ENCODE data around the gene FCER2.

FCER2 gene

GRCh38 chr19:7701654-7702457, at the start of gene FCER2:
FCER2 (minus strand) TSS chr19:7702131; CDS start chr19:7699760, 2,371 bp downstream.
- H2AFZ ChIP-seq (ENCODE audit: low read depth, low read length), result no peak within 1 kb of the TSS
- H3K9ac ChIP-seq (ENCODE audit: low read depth, low read length), result no peak within 1 kb of the TSS
- ATAC-seq (ENCODE audit: insufficient read depth, low read depth) (no peak), DNase-seq (no peak)
- H3K4me2 ChIP-seq (ENCODE audit: insufficient read depth, low read length), result no peak within 1 kb of the TSS
- H3K27me3 ChIP-seq (ENCODE audit: insufficient read depth, low read length, poor library complexity), result no peaks in the 10 kb centered on the region
- TF ChIP-seq EZH2 (IDR thresholded peaks at IDR 0.05; ENCODE audit: borderline replicate concordance, low read depth, low read length, severe bottlenecking), result no peak
- H3K4me3 ChIP-seq (ENCODE audit: low read depth in 1 of 2, low read length in 2 of 2), result no peak within 1 kb of the TSS
- no peaks in the 10 kb centered on the region for H3K4me1 ChIP-seq (ENCODE audit: insufficient read depth, low read length)
- H3K27ac ChIP-seq (ENCODE audit: low read length), result no peak within 1 kb of the TSS
- no peaks in the 10 kb centered on the region for H3K36me3 ChIP-seq (ENCODE audit: insufficient read depth, low read length)
- H3K79me2 ChIP-seq (ENCODE audit: insufficient read depth, low read length), result no peaks in the 10 kb centered on the region
- H4K20me1 ChIP-seq (ENCODE audit: insufficient read depth, low read length), result no peaks in the 10 kb centered on the region
- H3K9me3 ChIP-seq (ENCODE audit: insufficient read depth, low read length, severe bottlenecking), result no peaks in the 10 kb centered on the region

- no peak overlapping the region for H3K9ac ChIP-seq (ENCODE audit: low read depth, low read length)
- H3K79me2 ChIP-seq (ENCODE audit: insufficient read depth, low read length), result no peaks in the 10 kb centered on the region
- H2AFZ ChIP-seq (ENCODE audit: low read depth, low read length), result no peak overlapping the region
- TF ChIP-seq CTCF (IDR thresholded peaks at IDR 0.05; ENCODE audit: borderline replicate concordance, extremely low read depth, low read length, poor library complexity, severe bottlenecking), result no peak
- TF ChIP-seq EZH2 (IDR thresholded peaks at IDR 0.05; ENCODE audit: borderline replicate concordance, low read depth, low read length, severe bottlenecking), result no peak
- no peak overlapping the region for H3K4me2 ChIP-seq (ENCODE audit: insufficient read depth, low read length)
- H3K9me3 ChIP-seq (ENCODE audit: insufficient read depth, low read length, severe bottlenecking), result peaks cover 4% of the 10 kb centered on the region
- no peak overlapping the region for H3K27ac ChIP-seq (ENCODE audit: low read length)
- H3K27me3 ChIP-seq (ENCODE audit: insufficient read depth, low read length, poor library complexity), result no peaks in the 10 kb centered on the region
- H3K4me1 ChIP-seq (ENCODE audit: insufficient read depth, low read length), result no peaks in the 10 kb centered on the region
- H3K36me3 ChIP-seq (ENCODE audit: insufficient read depth, low read length), result no peaks in the 10 kb centered on the region
- no peaks in the 10 kb centered on the region for H4K20me1 ChIP-seq (ENCODE audit: insufficient read depth, low read length)
- no peak overlapping the region for H3K4me3 ChIP-seq (ENCODE audit: low read depth in 1 of 2, low read length in 2 of 2)
- ATAC-seq (ENCODE audit: insufficient read depth, low read depth), result no peak
- DNase-seq, result no peak
Measured at GRCh38 chr19:7751157-7751783, 49.3 kb upstream of the FCER2 start.

GRCh38 chr19:7748756-7749155, 46.8 kb upstream of the FCER2 start:
- H3K9me3 ChIP-seq (ENCODE audit: insufficient read depth, low read length, severe bottlenecking), result no peaks in the 10 kb centered on the region
- H3K36me3 ChIP-seq (ENCODE audit: insufficient read depth, low read length), result no peaks in the 10 kb centered on the region
- H3K27me3 ChIP-seq (ENCODE audit: insufficient read depth, low read length, poor library complexity), result no peaks in the 10 kb centered on the region
- no peak overlapping the region for H3K4me3 ChIP-seq (ENCODE audit: low read depth in 1 of 2, low read length in 2 of 2)
- H3K9ac ChIP-seq (ENCODE audit: low read depth, low read length), result no peak overlapping the region
- no peak for DNase-seq
- no peaks in the 10 kb centered on the region for H3K79me2 ChIP-seq (ENCODE audit: insufficient read depth, low read length)
- H4K20me1 ChIP-seq (ENCODE audit: insufficient read depth, low read length), result no peaks in the 10 kb centered on the region
- H3K27ac ChIP-seq (ENCODE audit: low read length), result no peak overlapping the region
- ATAC-seq (ENCODE audit: insufficient read depth, low read depth), result no peak
- no peak overlapping the region for H2AFZ ChIP-seq (ENCODE audit: low read depth, low read length)
- no peak overlapping the region for H3K4me2 ChIP-seq (ENCODE audit: insufficient read depth, low read length)
- TF ChIP-seq EZH2 (IDR thresholded peaks at IDR 0.05; ENCODE audit: borderline replicate concordance, low read depth, low read length, severe bottlenecking) (no peak), CTCF (IDR thresholded peaks at IDR 0.05; ENCODE audit: borderline replicate concordance, extremely low read depth, low read length, poor library complexity, severe bottlenecking) (peak; percentile 20)
- H3K4me1 ChIP-seq (ENCODE audit: insufficient read depth, low read length), result no peaks in the 10 kb centered on the region

GRCh38 chr19:7748171-7748570, 46.2 kb upstream of the FCER2 start:
- Histone ChIP-seq H3K4me2 (ENCODE audit: insufficient read depth, low read length) (no peak overlapping the region), H3K79me2 (ENCODE audit: insufficient read depth, low read length) (no peaks in the 10 kb centered on the region), H3K9ac (ENCODE audit: low read depth, low read length) (no peak overlapping the region), H4K20me1 (ENCODE audit: insufficient read depth, low read length) (no peaks in the 10 kb centered on the region), H3K27me3 (ENCODE audit: insufficient read depth, low read length, poor library complexity) (no peaks in the 10 kb centered on the region), H3K4me3 (ENCODE audit: low read depth in 1 of 2, low read length in 2 of 2) (no peak overlapping the region), H3K9me3 (ENCODE audit: insufficient read depth, low read length, severe bottlenecking) (no peaks in the 10 kb centered on the region), H3K27ac (ENCODE audit: low read length) (no peak overlapping the region), H3K4me1 (ENCODE audit: insufficient read depth, low read length) (no peaks in the 10 kb centered on the region), H3K36me3 (ENCODE audit: insufficient read depth, low read length) (no peaks in the 10 kb centered on the region), H2AFZ (ENCODE audit: low read depth, low read length) (no peak overlapping the region)
- ATAC-seq (ENCODE audit: insufficient read depth, low read depth) (no peak), DNase-seq (no peak)
- TF ChIP-seq CTCF (IDR thresholded peaks at IDR 0.05; ENCODE audit: borderline replicate concordance, extremely low read depth, low read length, poor library complexity, severe bottlenecking) (no peak), EZH2 (IDR thresholded peaks at IDR 0.05; ENCODE audit: borderline replicate concordance, low read depth, low read length, severe bottlenecking) (no peak)
